Neuronal stem cell (in vitro differentiated cells): ENCODE data around the gene MT1H.

Experiments used
- DNase-seq: peaks from one replicate; pipeline ENCODE4 v3.0.0-alpha.2; 2013; ENCODE audit warnings: low spot score
- H2AFZ ChIP-seq: one replicate; pipeline ENCODE4 v1.6.1; 2013; ENCODE audit warnings: mild to moderate bottlenecking, low read length, inconsistent platforms
- H2AK5ac ChIP-seq: 2 replicates; pipeline ENCODE4 v1.6.1; 2013; ENCODE audit warnings: low read depth, mild to moderate bottlenecking, inconsistent platforms, low read length, moderate library complexity, mixed read lengths
- H2BK120ac ChIP-seq: 2 replicates; pipeline ENCODE4 v1.6.1; 2013; ENCODE audit warnings: low read depth, mild to moderate bottlenecking, inconsistent platforms, low read length, moderate library complexity, mixed read lengths
- H2BK12ac ChIP-seq: one replicate; pipeline ENCODE4 v1.6.1; 2013; ENCODE audit warnings: low read length, inconsistent platforms
- H2BK15ac ChIP-seq: 2 replicates; pipeline ENCODE4 v1.6.1; 2013; ENCODE audit warnings: mild to moderate bottlenecking, low read length, inconsistent platforms, mixed read lengths
- H2BK5ac ChIP-seq: one replicate; pipeline ENCODE4 v1.6.1; 2013; ENCODE audit warnings: inconsistent platforms, mild to moderate bottlenecking, low read length, moderate library complexity
- H3K14ac ChIP-seq: one replicate; pipeline ENCODE4 v1.6.1; 2013; ENCODE audit warnings: low read length, inconsistent platforms
- H3K18ac ChIP-seq: 2 replicates; pipeline ENCODE4 v1.6.1; 2013; ENCODE audit warnings: low read length, inconsistent platforms
- H3K23ac ChIP-seq: 2 replicates; pipeline ENCODE4 v1.6.1; 2013; ENCODE audit warnings: low read depth, mild to moderate bottlenecking, mixed read lengths, low read length, inconsistent platforms; ENCODE audit not compliant: poor library complexity
- H3K27ac ChIP-seq: replicated peaks from 3 replicates; pipeline ENCODE4 v1.5.1; 2013; ENCODE audit warnings: low read length, inconsistent platforms
- H3K27me3 ChIP-seq, 3 experiments: 2 replicates each; pipeline ENCODE4 v1.6.1; 2013; ENCODE audit warnings: low read length in 3 of 3, mild to moderate bottlenecking in 2 of 3, inconsistent platforms in 1 of 3, low read depth in 1 of 3, mixed read lengths in 1 of 3, moderate library complexity in 1 of 3; ENCODE audit not compliant: control insufficient read depth in 3 of 3, insufficient read depth in 3 of 3
- H3K36me3 ChIP-seq, 2 donors: replicated peaks in 1 of 2; 2 replicates each; pipeline ENCODE4 v1.6.1; 2013; ENCODE audit warnings: low read length in 2 of 2; ENCODE audit not compliant: control insufficient read depth in 2 of 2, insufficient read depth in 2 of 2
- H3K4ac ChIP-seq: 2 replicates; pipeline ENCODE4 v1.6.1; 2013; ENCODE audit warnings: inconsistent platforms, mild to moderate bottlenecking, low read length, moderate library complexity
- H3K4me1 ChIP-seq, 2 donors: 1 replicate in 1 of 2; 2 replicates in 1 of 2; pipeline ENCODE4 v1.6.1; 2013; ENCODE audit warnings: low read length in 2 of 2, low read depth in 1 of 2; ENCODE audit not compliant: control insufficient read depth in 2 of 2, insufficient read depth in 1 of 2
- H3K4me2 ChIP-seq: one replicate; pipeline ENCODE4 v1.6.1; 2013; ENCODE audit warnings: mild to moderate bottlenecking, low read length, inconsistent platforms; ENCODE audit not compliant: insufficient read depth, poor library complexity, severe bottlenecking
- H3K4me3 ChIP-seq, 2 donors: 2 replicates each; pipeline ENCODE4 v1.5.1; 2013; ENCODE audit warnings: low read length in 2 of 2, mild to moderate bottlenecking in 2 of 2, inconsistent platforms in 1 of 2, moderate library complexity in 1 of 2
- H3K79me1 ChIP-seq: one replicate; pipeline ENCODE4 v1.6.1; 2013; ENCODE audit warnings: low read depth, mild to moderate bottlenecking, inconsistent platforms, low read length, moderate library complexity
- H3K9ac ChIP-seq: one replicate; pipeline ENCODE4 v1.6.1; 2013; ENCODE audit warnings: mild to moderate bottlenecking, low read depth, low read length, inconsistent platforms; ENCODE audit not compliant: poor library complexity
- H3K9me3 ChIP-seq, 2 donors: replicated peaks in 1 of 2; 2 replicates each; pipeline versions ENCODE3 to v1.6.1; 2013; ENCODE audit warnings: low read length in 2 of 2, mild to moderate bottlenecking in 2 of 2, inconsistent platforms in 1 of 2, low read depth in 1 of 2, mixed read lengths in 1 of 2, moderate library complexity in 1 of 2; ENCODE audit not compliant: control insufficient read depth in 2 of 2, insufficient read depth in 1 of 2
- H4K8ac ChIP-seq: one replicate; pipeline ENCODE4 v1.6.1; 2013; ENCODE audit warnings: low read depth, mild to moderate bottlenecking, inconsistent platforms, low read length, moderate library complexity
- H4K91ac ChIP-seq: one replicate; pipeline ENCODE4 v1.6.1; 2013; ENCODE audit warnings: low read length, low read depth, mild to moderate bottlenecking, inconsistent platforms; ENCODE audit not compliant: poor library complexity
- WGBS, 2 donors: extraction: QIAGEN DNeasy Blood & Tissue Kit; methylation state at CpG; one replicate each; pipeline ENCODE4 v1.1.7; 2013; ENCODE audit warnings: missing lambda C conversion rate in 2 of 2, mixed read lengths in 1 of 2; ENCODE audit not compliant: insufficient read length in 2 of 2, insufficient replicate concordance in 1 of 2; ENCODE audit errors: extremely low coverage in 2 of 2; 5-methylcytosine and 5-hydroxymethylcytosine counted together

MT1H gene

DNA sequence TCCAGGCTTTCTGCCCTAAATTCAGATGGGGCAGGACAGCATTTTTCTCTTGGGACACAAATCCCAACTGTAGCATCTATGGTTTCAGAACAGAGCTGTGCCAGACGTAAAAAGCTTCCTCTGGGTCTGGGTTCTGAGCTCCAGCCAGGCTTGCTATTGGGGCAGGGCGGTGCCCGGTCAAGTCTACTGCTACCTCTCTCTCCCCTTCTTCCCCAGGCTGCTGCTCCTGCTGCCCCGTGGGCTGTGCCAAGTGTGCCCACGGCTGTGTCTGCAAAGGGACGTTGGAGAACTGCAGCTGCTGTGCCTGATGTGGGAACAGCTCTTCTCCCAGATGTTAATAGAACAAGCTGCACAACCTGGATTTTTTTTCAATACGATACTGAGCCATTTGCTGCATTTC, 36.1 kb upstream of the MT1H start:
- peak overlapping the region; percentile 13 for H3K18ac ChIP-seq
- H3K4me3 ChIP-seq = no peak overlapping the region
- no peak overlapping the region for H4K91ac ChIP-seq
- no peak overlapping the region for H2BK5ac ChIP-seq
- H3K9me3 ChIP-seq = no peaks in the 10 kb centered on the region
- H3K27me3 ChIP-seq = peaks cover 60 to 100% (median 100%) of the 10 kb centered on the region in 3 experiments
- no peak overlapping the region for H3K4me2 ChIP-seq
- DNase-seq = no peak
- no peak overlapping the region for H2AK5ac ChIP-seq
- no peak overlapping the region for H3K14ac ChIP-seq
- no peak overlapping the region for H3K4ac ChIP-seq
- no peaks in the 10 kb centered on the region for H3K36me3 ChIP-seq
- no peak overlapping the region for H2AFZ ChIP-seq
- no peak overlapping the region for H4K8ac ChIP-seq
- H3K4me1 ChIP-seq = peaks cover 1 to 2% of the 10 kb centered on the region in 2 donors
- peak overlapping the region; percentile 67 for H3K23ac ChIP-seq
- no peak overlapping the region for H2BK120ac ChIP-seq
- no peak overlapping the region for H3K27ac ChIP-seq
- no CpG with 5 or more reads among the region's 7 CpGs for whole genome bisulfite sequencing, 2 donors
- no peak overlapping the region for H3K9ac ChIP-seq
- H2BK12ac ChIP-seq = no peak overlapping the region
- H2BK15ac ChIP-seq = no peak overlapping the region
- no peaks in the 10 kb centered on the region for H3K79me1 ChIP-seq

DNA sequence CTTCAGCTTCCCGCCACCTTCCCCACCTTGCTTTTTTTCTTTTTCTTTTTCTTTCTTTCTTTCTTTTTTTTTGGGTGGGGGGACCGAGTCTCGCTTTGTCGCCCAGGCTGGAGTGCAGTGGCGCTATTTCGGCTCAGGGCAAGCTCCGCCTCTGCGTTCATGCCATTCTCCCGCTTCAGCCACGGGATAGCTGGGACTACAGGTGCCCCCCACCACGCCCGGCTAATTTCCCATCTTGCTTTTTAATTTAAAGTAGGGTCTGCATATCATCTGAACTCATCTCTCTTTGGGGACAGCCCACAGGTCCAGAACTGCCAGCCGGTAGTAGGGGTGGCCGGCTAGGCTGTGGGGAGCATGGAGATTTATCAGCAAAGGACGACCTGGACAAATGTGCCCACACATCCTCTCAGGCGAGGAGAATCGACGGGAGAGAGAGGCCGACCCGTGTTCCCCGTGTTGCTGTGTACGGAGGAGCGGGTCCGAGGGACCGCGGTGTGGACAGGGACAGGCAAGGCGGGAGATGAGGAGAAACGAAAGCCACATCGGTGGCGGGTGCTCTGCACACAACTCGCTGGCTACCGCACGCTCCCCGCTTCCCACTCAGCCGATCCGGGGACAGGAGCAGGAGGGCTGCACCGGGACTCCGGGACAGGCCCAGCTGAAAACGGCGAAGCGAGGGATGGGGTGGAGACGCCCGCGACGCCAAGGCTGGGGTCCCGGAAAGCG, 34.7 kb upstream of the MT1H start:
- Histone ChIP-seq H3K36me3 (no peaks in the 10 kb centered on the region), H3K27me3 (peaks cover 64 to 100% (median 100%) of the 10 kb centered on the region in 3 experiments), H2BK5ac (no peak overlapping the region)

GRCh38 chr16:56635441-56635967, 34.1 kb upstream of the MT1H start:
- Histone ChIP-seq H3K4ac (no peak overlapping the region), H2AFZ (peak overlapping the region; percentile 47), H3K9ac (no peak overlapping the region), H3K4me3 (no peak overlapping the region), H3K23ac (no peak overlapping the region), H3K79me1 (no peaks in the 10 kb centered on the region), H3K4me1 (peaks cover 1 to 3% of the 10 kb centered on the region in 2 donors), H3K27me3 (peaks cover 61 to 100% (median 99%) of the 10 kb centered on the region in 3 experiments), H2BK12ac (no peak overlapping the region), H3K9me3 (no peaks in the 10 kb centered on the region), H3K27ac (no peak overlapping the region), H3K4me2 (no peak overlapping the region), H2BK120ac (no peak overlapping the region), H2BK15ac (no peak overlapping the region), H2BK5ac (no peak overlapping the region), H3K14ac (no peak overlapping the region), H4K91ac (no peak overlapping the region), H3K36me3 (no peaks in the 10 kb centered on the region), H4K8ac (no peak overlapping the region), H3K18ac (peak overlapping the region; percentile 49), H2AK5ac (peak overlapping the region; percentile 3)
- WGBS, 2 donors = no CpG with 5 or more reads among the region's 40 CpGs
- DNase-seq = no peak

More for the DNA sequence above, 34.7 kb upstream of the MT1H start:
- H3K23ac ChIP-seq = no peak overlapping the region
- no CpG with 5 or more reads among the region's 47 CpGs for WGBS, 2 donors
- no peak overlapping the region for H3K18ac ChIP-seq
- H3K79me1 ChIP-seq = no peaks in the 10 kb centered on the region
- no peak overlapping the region for H3K27ac ChIP-seq
- H2BK15ac ChIP-seq = no peak overlapping the region
- peaks cover 1 to 3% of the 10 kb centered on the region in 2 donors for H3K4me1 ChIP-seq
- no peak overlapping the region for H3K14ac ChIP-seq
- no peak overlapping the region for H3K4me2 ChIP-seq
- peak overlapping the region in 1 of 2 donors; percentile 30 for H3K4me3 ChIP-seq
- H4K91ac ChIP-seq = no peak overlapping the region
- no peaks in the 10 kb centered on the region for H3K9me3 ChIP-seq
- H2BK120ac ChIP-seq = no peak overlapping the region
- DNase-seq = no peak
- no peak overlapping the region for H4K8ac ChIP-seq
- no peak overlapping the region for H2BK12ac ChIP-seq
- H3K9ac ChIP-seq = no peak overlapping the region
- peak overlapping the region; percentile 3 for H2AK5ac ChIP-seq
- H3K4ac ChIP-seq = no peak overlapping the region
- H2AFZ ChIP-seq = peak overlapping the region; percentile 47

DNA sequence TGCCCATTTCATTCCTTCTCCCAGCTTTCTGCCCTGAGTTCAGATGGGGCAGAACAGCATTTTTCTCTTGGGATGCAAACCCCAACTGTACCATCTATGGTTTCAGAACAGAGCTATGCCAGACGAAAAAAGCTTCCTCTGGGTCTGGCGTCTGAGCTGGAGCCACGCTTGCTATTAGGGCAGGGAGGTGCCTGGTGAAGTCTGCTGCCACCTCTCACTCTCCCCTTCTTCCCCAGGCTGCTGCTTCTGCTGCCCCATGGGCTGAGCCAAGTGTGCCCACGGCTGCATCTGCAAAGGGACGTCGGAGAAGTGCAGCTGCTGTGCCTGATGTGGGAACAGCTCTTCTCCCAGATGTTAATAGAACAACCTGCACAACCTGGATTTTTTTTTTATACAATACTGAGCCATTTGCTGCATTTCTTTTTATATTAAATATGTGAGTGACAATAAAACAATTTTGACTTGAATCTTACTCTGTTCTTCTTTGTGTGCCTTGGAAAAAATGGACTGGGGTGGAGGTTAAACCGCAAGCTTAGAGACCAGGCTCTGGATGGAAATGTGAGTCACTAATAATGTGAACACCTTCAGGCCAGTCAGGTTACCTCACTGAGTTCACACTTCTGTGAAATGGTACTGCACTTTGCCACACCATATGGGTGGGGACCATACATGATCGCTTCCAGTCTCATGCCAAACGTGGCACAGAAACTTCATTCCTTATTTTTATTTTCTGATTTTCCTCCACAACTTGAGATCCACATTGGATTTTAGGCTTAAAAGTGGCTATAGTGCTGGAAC, 32.8 kb upstream of the MT1H start:
- H2BK5ac ChIP-seq = no peak overlapping the region
- H3K79me1 ChIP-seq = no peaks in the 10 kb centered on the region
- no peak overlapping the region for H3K4ac ChIP-seq
- H2AFZ ChIP-seq = no peak overlapping the region
- no CpG with 5 or more reads among the region's 9 CpGs for WGBS, 2 donors
- no peak overlapping the region for H2BK15ac ChIP-seq
- peak overlapping the region; percentile 17 for H3K23ac ChIP-seq
- no peak overlapping the region for H3K4me2 ChIP-seq
- no peak overlapping the region for H3K4me3 ChIP-seq
- no peak overlapping the region for H4K8ac ChIP-seq
- no peak overlapping the region for H2AK5ac ChIP-seq
- peaks cover 59 to 100% (median 98%) of the 10 kb centered on the region in 3 experiments for H3K27me3 ChIP-seq
- no peak overlapping the region for H3K27ac ChIP-seq
- no peak overlapping the region for H3K18ac ChIP-seq
- DNase-seq = no peak
- H3K4me1 ChIP-seq = peaks cover 1 to 3% of the 10 kb centered on the region in 2 donors
- no peak overlapping the region for H2BK120ac ChIP-seq
- no peak overlapping the region for H2BK12ac ChIP-seq
- H3K9ac ChIP-seq = no peak overlapping the region
- H3K36me3 ChIP-seq = no peaks in the 10 kb centered on the region
- H3K9me3 ChIP-seq = no peaks in the 10 kb centered on the region
- no peak overlapping the region for H4K91ac ChIP-seq
- no peak overlapping the region for H3K14ac ChIP-seq
